ENCODE results near the gene RPUSD4. TPM values are rescaled to one million over a fixed set of nuclear protein-coding genes. Genes with fewer than 3 reads are reported as not detected.

The RPUSD4 gene
- total RNA-seq, 1 donor from 2014 or later = 21.6 TPM

- Histone ChIP-seq H3K36me3 (no peaks in the 10 kb centered on the region), H3K4me3 (no peak overlapping the region), H3K4me1 (no peaks in the 10 kb centered on the region), H3K27ac (no peak overlapping the region), H3K27me3 (no peaks in the 10 kb centered on the region), H3K9me3 (no peaks in the 10 kb centered on the region)
- TF ChIP-seq CTCF (IDR thresholded peaks at IDR 0.05) (no peak), POLR2A (IDR thresholded peaks at IDR 0.05) (no peak), POLR2AphosphoS5 (IDR thresholded peaks at IDR 0.05; ENCODE audit: insufficient read depth in 1 of 2, low read depth in 1 of 2) (no peak)
- no peak for DNase-seq (ENCODE audit: extremely low spot score in 2 of 2)
- intact Hi-C loops (cut with DNase I) = no loop called here
Measured at GRCh38 chr11:126224647-126225294, 13.3 kb upstream of the RPUSD4 start.

DNA sequence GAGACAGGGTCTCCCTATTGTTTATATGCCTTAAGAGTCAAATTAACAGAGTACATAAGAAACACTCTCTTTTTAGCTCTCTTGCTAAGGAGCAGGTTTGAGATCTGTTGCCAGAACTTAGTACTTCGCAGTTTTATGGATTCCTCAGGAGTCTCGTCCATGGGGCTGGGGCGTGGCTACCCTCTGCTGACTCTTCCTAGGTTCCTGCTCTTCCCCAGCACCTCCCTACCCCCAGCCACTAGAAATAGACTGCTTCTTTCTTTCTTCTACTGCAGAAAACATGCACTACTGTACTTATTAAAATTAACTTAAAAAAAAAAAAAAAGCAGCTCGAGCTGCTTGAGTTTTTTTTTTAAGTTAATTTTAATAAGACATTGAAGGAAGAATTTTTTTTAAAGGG lies 8.1 kb upstream of the RPUSD4 start:
- no peaks in the 10 kb centered on the region for H3K27me3 ChIP-seq
- H3K4me1 ChIP-seq = no peaks in the 10 kb centered on the region
- no peak for TF ChIP-seq POLR2AphosphoS5 (IDR thresholded peaks at IDR 0.05; ENCODE audit: insufficient read depth in 1 of 2, low read depth in 1 of 2)
- no peak for TF ChIP-seq POLR2A (IDR thresholded peaks at IDR 0.05)
- no peak for DNase-seq (ENCODE audit: extremely low spot score in 2 of 2)
- H3K4me3 ChIP-seq = no peak overlapping the region
- H3K36me3 ChIP-seq = no peaks in the 10 kb centered on the region
- intact Hi-C loops (cut with DNase I) = loop anchor here (10.0 kb wide), 1 partner anchor 45 kb away; the partner anchor contains the start of genes FOXRED1 and SRPRA
- no peak overlapping the region for H3K27ac ChIP-seq
- no peaks in the 10 kb centered on the region for H3K9me3 ChIP-seq

DNA sequence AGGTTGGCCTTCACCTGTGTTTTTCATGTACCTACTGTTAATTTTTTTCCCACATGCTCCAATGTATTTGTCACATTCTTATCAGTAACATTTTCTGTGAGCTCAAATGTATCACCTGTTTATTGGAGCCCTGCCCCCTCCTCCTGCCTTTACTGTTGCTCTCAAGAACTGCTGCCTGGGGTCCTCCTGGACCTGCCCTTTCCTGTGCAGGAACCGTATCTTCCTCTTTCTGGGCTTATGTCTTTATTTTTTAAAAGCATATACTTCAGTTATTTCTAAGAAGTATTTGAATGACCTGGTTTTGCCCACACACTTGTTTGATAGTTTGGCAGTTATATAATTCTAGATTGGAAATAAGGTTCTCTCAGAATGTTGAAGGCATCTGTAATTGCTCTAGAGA lies 6.0 kb upstream of the RPUSD4 start:
- no peaks in the 10 kb centered on the region for H3K27me3 ChIP-seq
- H3K4me3 ChIP-seq = no peak overlapping the region
- no peak for DNase-seq (ENCODE audit: extremely low spot score in 2 of 2)
- no peak overlapping the region for H3K27ac ChIP-seq
- intact Hi-C loops (cut with DNase I) = loop anchor here (10.0 kb wide), 1 partner anchor 47 kb away; the partner anchor contains the start of genes FOXRED1 and SRPRA
- H3K4me1 ChIP-seq = peaks cover 15% of the 10 kb centered on the region
- H3K36me3 ChIP-seq = no peaks in the 10 kb centered on the region
- H3K9me3 ChIP-seq = no peaks in the 10 kb centered on the region
- TF ChIP-seq POLR2AphosphoS5 (IDR thresholded peaks at IDR 0.05; ENCODE audit: insufficient read depth in 1 of 2, low read depth in 1 of 2) (no peak), POLR2A (IDR thresholded peaks at IDR 0.05) (no peak), CTCF (IDR thresholded peaks at IDR 0.05) (no peak)

GRCh38 chr11:126216526-126217305 lies 5.3 kb upstream of the RPUSD4 start:
- Histone ChIP-seq H3K36me3 (no peaks in the 10 kb centered on the region), H3K4me1 (peaks cover 20% of the 10 kb centered on the region), H3K9me3 (no peaks in the 10 kb centered on the region), H3K4me3 (no peak overlapping the region), H3K27me3 (no peaks in the 10 kb centered on the region), H3K27ac (no peak overlapping the region)
- intact Hi-C loops (cut with DNase I) = loop anchor here (10.0 kb wide), 1 partner anchor 48 kb away; the partner anchor contains the start of genes FOXRED1 and SRPRA
- TF ChIP-seq CTCF (IDR thresholded peaks at IDR 0.05) (no peak), POLR2AphosphoS5 (IDR thresholded peaks at IDR 0.05; ENCODE audit: insufficient read depth in 1 of 2, low read depth in 1 of 2) (no peak), POLR2A (IDR thresholded peaks at IDR 0.05) (no peak)
- DNase-seq (ENCODE audit: extremely low spot score in 2 of 2) = no peak

GRCh38 chr11:126214841-126215240 lies 3.4 kb upstream of the RPUSD4 start:
- Histone ChIP-seq H3K27ac (no peak overlapping the region), H3K36me3 (no peaks in the 10 kb centered on the region), H3K27me3 (no peaks in the 10 kb centered on the region), H3K9me3 (no peaks in the 10 kb centered on the region), H3K4me3 (no peak overlapping the region), H3K4me1 (peaks cover 34% of the 10 kb centered on the region)
- no peak for TF ChIP-seq CTCF (IDR thresholded peaks at IDR 0.05)
- TF ChIP-seq POLR2A (IDR thresholded peaks at IDR 0.05) = no peak
- no peak for TF ChIP-seq POLR2AphosphoS5 (IDR thresholded peaks at IDR 0.05; ENCODE audit: insufficient read depth in 1 of 2, low read depth in 1 of 2)
- intact Hi-C loops (cut with DNase I) = loop anchor here (10.0 kb wide), 1 partner anchor 50 kb away; the partner anchor contains the start of genes FOXRED1 and SRPRA
- no peak for DNase-seq (ENCODE audit: extremely low spot score in 2 of 2)

Data from vagina (tissue), 2 donors.